Stomach (tissue), 9 donors: ENCODE measurements around the gene THSD1. TPM values are rescaled to one million over a fixed set of nuclear protein-coding genes. Genes with fewer than 3 reads are reported as not detected.

Experiments
- DNase-seq, 2 donors: peaks; one replicate each; pipeline versions ENCODE4 v3.0.0 to v3.0.0-alpha.2; 2013 to 2019
- H3K27ac ChIP-seq, 5 donors: fragments of 200-600 bp in 4 of 5; sonication (generic) in 4 of 5; one replicate each; pipeline ENCODE4 v1.5.1; 2013 to 2019; ENCODE audit warnings: mild to moderate bottlenecking in 1 of 5, moderate library complexity in 1 of 5
- H3K27me3 ChIP-seq, 3 donors: fragments of 200-600 bp; sonication (generic); one replicate each; pipeline ENCODE4 v1.5.1; 2017 to 2019; ENCODE audit warnings: mixed run types in 1 of 3
- H3K36me3 ChIP-seq, 4 donors: fragments of 200-600 bp; sonication (generic); 1 replicate in 3 of 4; 2 replicates in 1 of 4; pipeline ENCODE4 v1.5.1; 2016 to 2019
- H3K4me1 ChIP-seq, 4 donors: fragments of 200-600 bp; sonication (generic); one replicate each; pipeline ENCODE4 v1.5.1; 2016 to 2019
- H3K4me3 ChIP-seq, 4 donors: fragments of 200-600 bp; sonication (generic) in 3 of 4; one replicate each; pipeline ENCODE4 v1.5.1; 2016 to 2019; ENCODE audit warnings: mild to moderate bottlenecking in 1 of 4
- H3K9me3 ChIP-seq, 4 donors: fragments of 200-600 bp; sonication (generic); one replicate each; pipeline ENCODE4 v1.5.1; 2016 to 2019
- CTCF ChIP-seq, 7 experiments: fragments of 450-650 bp in 4 of 7; fragments of 200-600 bp in 3 of 7; sonication (generic) in 3 of 7; IDR thresholded peaks; one replicate each; pipeline ENCODE4 v1.5.1; 2016 to 2019; ENCODE audit warnings: antibody characterized with exemption in 7 of 7, control low read depth in 2 of 7, mild to moderate bottlenecking in 1 of 7
- EP300 ChIP-seq: sonication (generic); formaldehyde crosslinking; IDR thresholded peaks from one replicate; pipeline ENCODE4 v1.6.1; 2017; ENCODE audit warnings: antibody characterized with exemption
- POLR2A ChIP-seq, 4 donors: fragments of 450-650 bp; IDR thresholded peaks; one replicate each; pipeline ENCODE4 v1.6.1; 2016; ENCODE audit warnings: antibody characterized with exemption in 4 of 4, control low read depth in 2 of 4, mild to moderate bottlenecking in 1 of 4, moderate library complexity in 1 of 4
- POLR2AphosphoS5 ChIP-seq, 3 donors: sonication (generic); formaldehyde crosslinking; IDR thresholded peaks; one replicate each; pipeline ENCODE4 v1.6.1; 2016; ENCODE audit warnings: antibody characterized with exemption in 3 of 3
- whole genome bisulfite sequencing, 5 donors: extraction: QIAGEN DNeasy Blood & Tissue Kit in 3 of 5; methylation state at CpG; one replicate each; pipeline versions ENCODE4 v1.1.5 to v1.1.7; 2013 to 2018; 5-methylcytosine and 5-hydroxymethylcytosine counted together
- intact Hi-C: fragments of 100-400 bp; cut with DNase I; formaldehyde crosslinking; loops from one replicate; pipeline ENCODE4 v1.15.1; 2023; ENCODE audit warnings: low total_unique reads
- polyA plus RNA-seq, 3 donors: library from polyadenylated mRNA; stranded (reverse); fragments of 200-250 nt; gene quantifications; one replicate each; pipeline ENCODE4 v1.2.3, GENCODE V29; 2013
- total RNA-seq, 5 donors: library from RNA; depleted of rRNA; stranded (reverse); fragments of >200 nt; gene quantifications; one replicate each; pipeline versions ENCODE4 v1.1.0 to v1.2.3, GENCODE V29; 2014 to 2016
- donor health status: healthy with polysubstance abuse.
- donor health status: Bipolar disorder and iron deficiency.
- donor health status: healthy.

THSD1 gene
- total and polyA plus RNA-seq, 8 donors = 0.12 to 8.4 (median 1.1) TPM; not detected in 1

- TF ChIP-seq CTCF (IDR thresholded peaks at IDR 0.05) (no peak), POLR2AphosphoS5 (IDR thresholded peaks at IDR 0.05) (no peak)
- Histone ChIP-seq H3K36me3 (peaks cover 38 to 100% (median 99%) of the 10 kb centered on the region in 4 donors), H3K27me3 (no peaks in the 10 kb centered on the region), H3K9me3 (no peaks in the 10 kb centered on the region), H3K27ac (no peak overlapping the region), H3K4me3 (no peak overlapping the region), H3K4me1 (no peaks in the 10 kb centered on the region)
- WGBS, 5 donors = 14 to 35% (median 18%) methylated on average over 1 of the region's 1 CpG
- DNase-seq = no peak
- intact Hi-C loops = no loop called here
These were observed 13.1 kb upstream of the THSD1 start for GRCh38 chr13:52419080-52419479.

GRCh38 chr13:52414963-52415362, 9.0 kb upstream of the THSD1 start:
- intact Hi-C loops = no loop called here
- DNase-seq = no peak
- no peak overlapping the region for H3K4me3 ChIP-seq
- WGBS, 5 donors = 40 to 97% (median 68%) methylated on average over 1 of the region's 1 CpG
- H3K4me1 ChIP-seq = no peaks in the 10 kb centered on the region
- TF ChIP-seq CTCF (IDR thresholded peaks at IDR 0.05) (no peak), EP300 (no peak), POLR2AphosphoS5 (IDR thresholded peaks at IDR 0.05) (no peak)
- no peaks in the 10 kb centered on the region for H3K9me3 ChIP-seq
- peaks cover 12 to 97% (median 85%) of the 10 kb centered on the region in 4 donors for H3K36me3 ChIP-seq
- no peaks in the 10 kb centered on the region for H3K27me3 ChIP-seq
- H3K27ac ChIP-seq = no peak overlapping the region

- 86 to 96% (median 95%) methylated on average over 1 of the region's 1 CpG for WGBS, 5 donors
- Histone ChIP-seq H3K4me3 (no peak overlapping the region), H3K4me1 (no peaks in the 10 kb centered on the region), H3K36me3 (peaks cover 12 to 96% (median 79%) of the 10 kb centered on the region in 4 donors), H3K9me3 (no peaks in the 10 kb centered on the region), H3K27me3 (no peaks in the 10 kb centered on the region), H3K27ac (no peak overlapping the region)
- intact Hi-C loops = no loop called here
- DNase-seq = no peak
- TF ChIP-seq CTCF (IDR thresholded peaks at IDR 0.05) (no peak), POLR2AphosphoS5 (IDR thresholded peaks at IDR 0.05) (no peak), EP300 (no peak), POLR2A (IDR thresholded peaks at IDR 0.05) (no peak)
These were observed 8.1 kb upstream of the THSD1 start for GRCh38 chr13:52414051-52414450.

GRCh38 chr13:52412128-52412527, 6.2 kb upstream of the THSD1 start:
- Histone ChIP-seq H3K4me1 (no peaks in the 10 kb centered on the region), H3K9me3 (no peaks in the 10 kb centered on the region), H3K36me3 (peaks cover 10 to 76% (median 61%) of the 10 kb centered on the region in 4 donors), H3K27ac (no peak overlapping the region), H3K27me3 (peaks cover 0 to 2% (median 0%) of the 10 kb centered on the region in 3 donors), H3K4me3 (no peak overlapping the region)
- TF ChIP-seq POLR2AphosphoS5 (IDR thresholded peaks at IDR 0.05) = no peak
- TF ChIP-seq POLR2A (IDR thresholded peaks at IDR 0.05) = no peak
- no peak for TF ChIP-seq CTCF (IDR thresholded peaks at IDR 0.05)
- TF ChIP-seq EP300 = no peak
- intact Hi-C loops = no loop called here
- DNase-seq = no peak
- WGBS, 5 donors = 83 to 100% (median 95%) methylated on average over 1 of the region's 1 CpG
